GM19467 (cell line): ENCODE results near the gene CASQ1.

Experiments used
- ATAC-seq: cut with Tn5 transposase; IDR thresholded peaks from one replicate; pipeline ENCODE4 v1.9.1; 2021; ENCODE audit warnings: mild to moderate bottlenecking, moderate library complexity; ENCODE audit not compliant: unreplicated experiment

Gene CASQ1

DNA sequence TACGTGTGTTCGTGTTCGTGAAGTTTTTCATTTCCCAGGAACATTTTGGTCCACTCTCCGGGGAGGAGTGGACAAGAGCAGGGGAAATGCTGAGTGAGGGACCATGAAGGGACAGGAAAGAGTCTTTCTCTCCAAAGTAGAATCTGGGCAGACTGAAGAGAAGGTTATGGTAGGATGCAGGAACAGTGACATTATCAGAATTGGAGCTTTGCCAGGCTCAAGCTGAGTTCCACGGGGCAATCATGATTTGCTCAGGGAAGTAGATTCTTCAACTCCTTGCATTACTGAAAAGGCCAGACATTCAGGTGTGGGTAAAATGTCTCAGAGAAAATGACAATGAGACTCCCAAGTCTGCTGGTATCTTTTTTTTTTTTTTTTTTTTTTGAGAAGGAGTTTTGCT, 22.4 kb upstream of the CASQ1 start:
- no peak for ATAC-seq

DNA sequence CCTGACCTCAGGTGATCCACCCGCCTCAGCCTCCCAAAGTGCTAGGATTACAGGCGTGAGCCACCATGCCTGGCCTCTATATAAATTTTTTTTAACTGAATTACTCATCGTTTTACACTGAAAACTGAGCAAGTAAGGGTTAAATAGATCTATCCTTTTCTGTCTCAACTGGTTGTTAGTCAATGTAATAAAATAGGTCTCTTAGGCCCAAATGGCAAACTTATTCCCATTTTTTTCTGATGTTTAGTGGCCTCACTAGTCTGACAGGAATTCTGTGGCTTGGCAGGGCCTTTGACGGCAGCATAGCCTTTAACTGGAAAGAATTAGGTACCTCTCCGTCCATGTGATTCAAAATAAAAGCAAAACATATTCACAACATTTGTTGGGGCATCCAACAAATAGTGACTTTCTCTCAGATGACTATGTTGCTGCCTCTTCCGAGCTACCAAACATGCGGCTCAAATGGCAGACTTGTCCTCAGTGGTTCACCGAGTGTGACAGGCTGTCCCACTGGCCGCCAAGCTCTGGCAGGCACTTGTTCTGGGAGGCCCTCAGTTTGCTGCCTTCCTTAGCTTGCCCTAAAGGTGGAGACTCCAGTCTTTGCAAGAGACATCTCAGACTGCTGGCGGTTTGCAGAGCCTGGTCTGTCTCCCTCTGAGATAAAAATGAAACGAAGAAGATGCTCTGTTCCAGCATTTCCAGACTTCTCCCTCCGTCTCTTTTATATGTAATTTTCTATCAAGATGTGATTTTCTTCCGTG, 21.6 kb upstream of the CASQ1 start:
- no peak for ATAC-seq

DNA sequence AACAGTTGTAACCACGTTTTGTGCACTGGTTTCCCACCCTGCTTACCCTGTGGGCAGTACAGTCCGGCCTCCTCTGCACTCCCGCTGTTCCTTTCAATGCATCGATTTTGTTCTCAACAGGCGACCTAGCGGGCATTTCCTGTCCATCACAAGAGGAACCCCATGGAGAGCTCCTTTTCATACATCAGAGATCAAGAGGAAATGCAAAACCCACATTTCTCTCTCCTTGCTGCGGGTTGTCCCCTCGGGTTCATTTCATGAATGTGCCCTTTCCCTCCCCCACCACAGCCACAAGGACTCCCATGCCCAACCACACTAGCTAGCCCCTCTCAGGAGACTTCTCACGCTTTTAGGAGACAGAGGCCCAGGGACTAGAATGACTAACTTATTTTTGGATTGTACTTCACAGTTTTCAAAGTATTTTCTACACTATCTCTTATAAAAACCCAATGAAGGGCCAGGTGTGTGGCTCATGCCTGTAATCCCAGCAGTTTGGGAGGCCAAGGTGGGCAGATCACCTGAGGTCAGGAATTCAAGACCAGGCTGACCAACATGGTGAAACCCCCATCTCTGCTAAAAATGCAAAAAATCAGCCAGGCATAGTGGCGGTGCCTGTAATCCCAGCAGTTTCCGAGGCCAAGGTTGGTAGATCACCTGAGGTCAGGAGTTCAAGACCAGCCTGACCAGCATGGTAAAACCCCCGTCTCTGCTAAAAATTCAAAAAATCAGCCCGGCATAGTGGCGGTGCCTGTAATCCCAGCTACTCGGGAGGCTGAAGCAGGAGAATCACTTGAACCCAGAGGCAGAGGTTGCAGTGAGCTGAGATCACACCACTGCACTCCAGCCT, 20.6 kb upstream of the CASQ1 start:
- ATAC-seq = peak; percentile 50

DNA sequence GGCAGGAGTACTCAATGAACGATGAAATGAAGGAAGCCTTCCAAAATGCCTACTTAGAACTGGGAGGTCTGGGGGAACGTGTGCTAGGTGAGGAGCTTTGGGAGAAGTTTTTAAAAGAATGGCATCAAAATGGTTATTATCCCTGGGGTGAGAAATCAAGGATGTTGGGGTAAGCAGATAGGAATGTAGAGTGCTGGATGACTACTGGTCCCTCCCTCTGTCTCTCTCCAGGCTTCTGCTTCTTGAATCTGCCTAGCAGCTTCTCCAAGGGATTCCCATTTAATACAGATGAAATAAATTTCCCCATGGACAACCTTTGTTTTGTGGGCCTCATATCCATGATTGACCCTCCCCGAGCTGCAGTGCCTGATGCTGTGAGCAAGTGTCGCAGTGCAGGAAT, 19.0 kb upstream of the CASQ1 start:
- ATAC-seq = no peak

DNA sequence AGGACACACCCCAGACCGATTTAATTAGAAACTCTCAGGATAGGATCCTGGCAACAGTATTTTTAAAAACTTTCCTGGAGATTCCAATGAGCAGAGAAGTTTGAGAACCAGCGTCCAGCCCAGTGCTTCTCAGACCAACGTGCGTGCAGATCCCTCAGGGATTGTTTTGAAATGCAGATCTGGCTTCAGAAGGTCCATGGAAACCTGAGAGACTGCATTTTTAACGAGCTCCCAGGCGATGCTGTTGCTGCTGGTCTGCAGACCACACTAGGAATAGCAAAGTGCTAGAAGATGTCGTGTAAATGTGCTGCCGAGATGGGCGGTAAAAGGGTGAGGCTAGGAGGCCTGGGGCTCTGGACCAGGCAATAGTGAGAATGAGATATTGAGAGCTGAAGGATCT, 18.4 kb upstream of the CASQ1 start:
- ATAC-seq = no peak

DNA sequence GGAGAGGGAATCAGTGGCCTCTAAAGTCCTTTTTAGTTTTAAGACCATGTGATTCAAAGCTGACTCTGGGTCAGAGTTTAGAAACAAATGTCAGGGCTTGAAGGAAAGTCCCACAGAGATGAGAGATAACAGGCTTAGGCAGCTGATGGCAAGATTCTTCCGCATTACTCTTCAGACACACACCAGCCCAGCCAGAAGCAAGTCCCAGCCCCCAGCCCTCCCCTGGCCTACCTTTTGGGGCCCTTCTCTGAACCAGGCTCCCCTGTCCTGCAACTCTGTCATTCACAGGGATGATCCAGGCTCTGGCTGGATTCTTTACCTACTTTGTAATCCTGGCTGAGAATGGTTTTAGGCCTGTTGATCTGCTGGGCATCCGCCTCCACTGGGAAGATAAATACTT, 13.1 kb upstream of the CASQ1 start:
- ATAC-seq = no peak

DNA sequence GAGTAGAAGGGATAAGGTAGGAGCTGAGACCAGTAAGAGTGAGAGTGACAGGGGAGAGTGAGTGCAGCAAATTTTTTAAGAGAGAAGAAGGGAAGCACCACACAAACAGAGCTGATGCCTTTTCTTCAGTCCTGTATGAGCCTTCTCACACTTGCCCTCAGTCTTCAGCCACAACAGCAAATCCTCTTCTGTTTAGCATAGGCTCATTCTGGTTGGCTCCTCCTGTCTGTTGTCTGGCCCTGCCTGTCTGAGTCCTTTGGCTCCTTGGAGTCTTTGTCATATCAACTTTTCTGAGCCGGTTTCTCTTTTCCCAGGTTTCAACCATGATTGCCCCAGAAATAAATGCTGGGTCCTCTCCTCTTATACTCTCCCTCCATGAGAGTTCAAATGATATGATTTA, 12.7 kb upstream of the CASQ1 start:
- no peak for ATAC-seq

DNA sequence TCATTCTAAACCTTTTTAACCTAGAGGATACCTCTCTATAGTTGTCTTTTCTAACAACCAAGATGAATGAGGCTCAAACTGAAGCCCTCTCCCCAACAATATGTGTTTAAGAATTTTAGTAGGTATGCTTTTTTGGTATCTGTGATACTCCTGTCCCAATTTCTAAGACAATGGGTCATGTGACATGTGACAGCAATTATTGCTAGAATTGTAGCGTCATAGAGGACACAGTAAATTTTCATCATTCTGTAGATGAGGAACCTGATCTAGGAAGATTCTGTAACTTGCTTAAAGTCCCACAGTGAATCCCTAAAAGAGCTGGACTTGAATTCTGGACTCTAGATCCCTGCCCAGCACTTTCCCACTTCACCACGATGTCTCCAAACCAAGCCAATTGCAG, 11.6 kb upstream of the CASQ1 start:
- no peak for ATAC-seq

DNA sequence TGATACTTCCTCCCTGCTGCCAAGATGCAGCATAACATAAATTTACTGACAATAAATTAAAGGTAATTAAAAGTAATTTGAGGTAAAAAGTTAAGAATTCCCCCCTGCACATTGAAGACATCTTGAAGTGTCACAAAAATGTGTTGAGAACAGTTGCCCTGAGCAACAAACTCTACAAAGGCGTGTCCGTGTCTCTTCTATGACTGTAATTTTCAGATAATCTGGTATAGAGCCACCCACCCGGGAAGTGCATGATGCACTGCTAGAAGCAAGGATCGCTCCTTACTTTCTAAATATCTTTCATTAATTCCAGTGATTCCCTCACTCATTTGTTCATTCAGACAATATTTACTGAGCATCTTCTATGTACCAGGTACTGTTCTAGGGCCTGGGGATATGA, 11.0 kb upstream of the CASQ1 start:
- ATAC-seq = no peak

DNA sequence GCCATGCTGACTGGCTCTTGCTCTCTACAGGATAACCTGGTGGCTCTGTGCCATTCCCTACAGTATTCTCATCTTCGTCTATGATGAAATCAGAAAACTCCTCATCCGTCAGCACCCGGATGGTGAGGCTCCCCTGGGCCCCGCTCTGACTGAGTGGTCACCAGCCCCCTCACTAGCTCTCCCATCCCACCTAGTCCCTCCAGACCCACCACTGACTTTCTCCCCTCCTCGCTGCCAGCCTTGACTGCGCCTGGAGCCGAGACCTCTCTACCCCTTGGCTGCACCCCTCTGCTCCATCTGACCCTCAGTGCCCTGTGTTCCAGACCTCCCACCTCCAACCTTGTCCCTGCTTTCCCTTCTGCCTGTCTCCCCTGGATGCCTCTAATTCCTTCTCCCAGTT, 4.1 kb upstream of the CASQ1 start:
- ATAC-seq = no peak

DNA sequence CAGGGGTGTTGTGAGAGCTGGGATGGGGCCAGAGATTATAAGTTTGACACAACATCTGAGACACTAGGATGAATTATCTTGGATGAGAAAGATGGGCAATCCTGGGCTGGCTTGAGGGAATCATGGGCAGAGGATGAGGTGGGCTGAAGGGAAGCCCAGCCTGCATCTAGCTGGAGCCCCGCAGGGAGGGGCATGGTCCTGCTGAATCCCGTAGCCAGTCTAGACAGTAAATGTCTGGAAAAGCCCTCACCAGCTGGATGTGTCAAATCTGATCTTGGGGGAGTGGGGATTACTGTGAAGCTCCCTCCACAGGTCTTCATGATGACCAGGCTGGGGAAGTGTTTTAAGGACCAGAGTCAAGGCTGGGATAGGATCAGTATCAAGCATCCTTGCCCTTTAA, 3.6 kb upstream of the CASQ1 start:
- ATAC-seq = no peak

DNA sequence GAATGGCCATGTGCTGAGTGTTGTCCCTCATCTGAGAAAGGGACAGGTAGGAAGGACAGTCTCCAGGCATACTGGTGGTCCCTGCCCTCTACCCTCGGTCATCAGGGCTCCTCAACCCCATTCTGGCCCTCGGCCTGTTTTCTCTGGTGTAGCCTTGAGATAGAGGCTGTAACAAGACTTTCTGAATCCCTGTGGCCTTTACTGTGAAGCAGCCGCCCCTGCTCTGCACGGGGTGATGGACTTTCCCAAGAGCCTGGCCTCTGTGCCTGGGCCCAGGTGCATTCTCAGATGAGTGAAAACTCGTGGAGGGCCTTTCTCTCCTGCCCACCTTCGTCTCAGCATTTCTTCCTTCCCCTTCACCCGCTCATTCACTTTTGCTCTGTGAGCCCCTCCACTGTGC, 3.0 kb upstream of the CASQ1 start:
- ATAC-seq = no peak

DNA sequence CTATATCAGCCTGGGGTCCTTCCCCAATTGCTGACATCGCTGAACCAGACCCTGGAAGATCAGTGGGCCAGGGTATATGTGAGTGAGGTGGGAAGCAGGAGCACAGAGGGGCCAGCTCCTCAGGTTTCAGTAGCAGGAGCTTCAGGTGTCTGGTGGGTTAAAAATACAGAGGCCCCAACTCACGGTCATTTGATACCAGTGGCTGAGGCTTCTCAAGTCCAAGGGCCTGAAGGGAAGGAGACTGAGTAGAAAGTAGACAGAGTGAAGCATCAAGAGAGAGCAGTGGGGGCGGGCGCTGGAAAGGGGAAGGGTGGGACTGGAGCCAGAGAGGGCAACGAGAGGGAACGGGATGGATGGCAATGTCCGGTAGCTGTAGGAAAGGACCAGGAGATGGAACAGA, 2.0 kb upstream of the CASQ1 start:
- ATAC-seq = no peak

DNA sequence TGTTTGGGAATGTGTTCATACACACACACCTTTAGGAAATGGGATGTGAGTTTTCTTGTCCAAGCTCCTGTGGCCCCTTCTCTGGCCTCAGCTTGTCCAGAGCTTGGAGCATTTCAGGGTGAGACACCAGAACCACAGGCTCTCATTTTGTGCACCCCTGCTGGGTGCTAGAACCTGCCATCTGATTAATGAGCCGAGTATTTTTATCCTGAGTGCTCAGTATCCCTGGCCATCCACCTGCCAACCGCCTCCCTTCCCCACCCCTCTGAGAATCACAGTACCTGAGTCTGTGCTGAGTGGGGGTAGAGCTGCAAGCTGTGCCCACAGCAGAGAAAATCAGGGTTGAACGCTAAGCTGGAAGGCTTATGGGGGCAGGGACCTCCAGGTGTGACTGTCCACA, 1.4 kb downstream of the CASQ1 start:
- ATAC-seq = no peak

DNA sequence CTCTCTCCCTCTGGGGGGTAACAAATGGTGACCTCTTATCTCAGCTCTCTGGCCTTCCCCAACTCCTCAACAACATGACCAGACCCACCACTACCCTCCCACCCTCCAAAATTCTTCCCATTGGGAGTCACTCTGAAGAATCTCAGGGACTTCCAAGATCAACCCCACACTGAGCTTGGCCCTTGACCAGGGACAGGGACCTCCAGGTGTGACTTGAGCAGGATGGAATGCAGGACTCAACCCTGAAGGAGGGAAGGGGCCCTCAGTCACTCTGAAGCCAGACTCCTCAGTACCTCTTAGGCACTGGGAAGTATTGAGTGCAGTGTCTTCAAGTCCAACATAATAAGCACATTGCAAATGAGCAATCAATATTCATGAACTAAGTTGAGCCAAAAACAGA, 1.9 kb downstream of the CASQ1 start:
- ATAC-seq = no peak

DNA sequence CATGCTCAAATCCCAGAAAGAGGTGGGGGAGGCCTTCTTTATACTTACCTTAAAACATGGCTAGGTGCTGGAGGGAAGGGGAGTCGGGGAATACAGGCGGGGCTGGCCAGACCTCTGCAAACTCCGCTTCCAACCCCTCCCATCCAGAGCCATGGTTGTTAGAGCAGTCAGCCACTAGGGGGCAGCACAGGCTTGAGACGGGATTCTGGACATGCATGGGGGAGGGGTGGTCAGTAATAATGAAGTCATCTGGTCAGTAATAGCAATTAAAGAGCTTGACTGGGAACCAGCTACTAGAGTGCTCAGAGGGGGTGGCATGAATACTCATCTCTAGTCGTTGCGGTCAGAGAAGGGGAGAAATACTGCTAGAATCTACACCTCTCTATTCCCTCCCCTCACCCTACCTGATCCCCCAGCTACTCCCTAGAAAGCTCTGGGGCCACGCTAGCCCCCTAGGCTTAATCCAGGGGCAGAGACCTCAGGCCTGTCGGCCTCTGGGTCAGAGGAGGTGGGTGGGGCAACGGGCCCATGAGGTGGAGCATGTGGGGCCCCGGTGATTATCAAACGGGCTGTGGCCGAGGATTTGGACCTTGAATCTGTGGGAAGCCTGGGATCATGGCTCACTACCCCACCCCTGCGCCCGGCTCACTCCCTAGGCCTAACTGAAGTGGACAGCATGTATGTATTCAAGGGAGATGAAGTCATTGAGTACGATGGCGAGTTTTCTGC, 2.9 kb downstream of the CASQ1 start:
- ATAC-seq = peak; percentile 50

DNA sequence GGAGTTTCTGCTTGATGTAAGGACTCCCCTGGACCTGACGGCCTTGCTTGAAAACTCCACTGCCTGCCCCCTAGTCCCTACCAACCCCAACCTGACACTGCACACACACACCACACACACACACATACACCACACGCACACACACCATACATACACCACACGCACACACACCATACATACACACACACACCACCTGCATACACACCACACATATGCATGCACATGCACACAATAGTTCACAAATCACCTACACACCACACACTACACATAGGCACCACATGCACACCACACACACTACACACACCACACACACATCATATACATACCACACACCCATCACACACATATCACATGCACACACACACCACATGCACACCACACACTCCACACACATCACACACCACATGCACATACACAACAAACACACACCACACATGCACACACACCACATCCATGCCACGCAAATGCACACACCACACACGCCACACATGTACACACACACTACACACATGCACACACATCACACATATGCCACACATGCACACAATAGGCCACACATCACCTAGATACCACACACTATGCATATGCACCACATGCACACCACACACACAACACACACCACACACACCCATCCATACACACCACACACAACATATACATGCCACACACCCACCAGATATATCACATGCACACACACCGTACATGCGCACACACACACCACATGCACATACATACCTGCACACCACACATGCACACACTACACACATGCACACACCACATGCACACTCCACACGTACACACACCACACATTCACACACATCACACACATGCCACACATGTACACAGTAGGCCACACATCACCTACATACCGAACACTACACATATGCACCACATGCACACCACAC, 3.7 kb downstream of the CASQ1 start:
- no peak for ATAC-seq

DNA sequence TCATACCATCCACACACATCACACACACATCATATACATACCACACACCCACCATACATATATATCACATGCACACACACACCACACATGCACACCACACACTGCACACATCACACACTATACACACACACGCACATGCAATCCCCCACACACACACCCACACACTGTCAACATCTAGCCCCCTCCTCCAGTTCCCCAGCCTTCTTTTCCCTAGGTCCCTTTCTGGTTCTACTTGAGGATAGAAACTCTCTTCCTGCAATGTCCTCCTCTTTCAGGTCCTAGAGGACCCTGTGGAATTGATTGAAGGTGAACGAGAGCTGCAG, 4.3 kb downstream of the CASQ1 start:
- no peak for ATAC-seq

DNA sequence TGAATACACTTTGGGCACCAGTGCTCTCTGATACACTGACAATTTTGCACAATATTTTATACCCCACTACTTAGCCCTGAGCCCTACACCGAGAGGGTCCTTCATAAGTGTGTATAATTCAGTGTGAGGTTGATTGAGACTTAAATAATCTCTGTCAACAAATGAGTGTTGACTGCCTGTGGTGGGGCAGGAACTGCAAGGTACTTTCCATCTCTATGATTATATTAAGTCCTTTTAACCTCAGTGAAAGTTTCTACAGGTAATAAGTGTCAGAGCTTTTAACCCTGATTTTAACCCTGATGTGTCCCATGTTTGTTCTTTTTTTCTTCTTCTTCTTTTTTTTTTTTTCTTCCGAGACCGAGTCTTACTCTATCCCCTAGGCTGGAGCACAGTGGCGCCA, 5.8 kb downstream of the CASQ1 start:
- no peak for ATAC-seq

DNA sequence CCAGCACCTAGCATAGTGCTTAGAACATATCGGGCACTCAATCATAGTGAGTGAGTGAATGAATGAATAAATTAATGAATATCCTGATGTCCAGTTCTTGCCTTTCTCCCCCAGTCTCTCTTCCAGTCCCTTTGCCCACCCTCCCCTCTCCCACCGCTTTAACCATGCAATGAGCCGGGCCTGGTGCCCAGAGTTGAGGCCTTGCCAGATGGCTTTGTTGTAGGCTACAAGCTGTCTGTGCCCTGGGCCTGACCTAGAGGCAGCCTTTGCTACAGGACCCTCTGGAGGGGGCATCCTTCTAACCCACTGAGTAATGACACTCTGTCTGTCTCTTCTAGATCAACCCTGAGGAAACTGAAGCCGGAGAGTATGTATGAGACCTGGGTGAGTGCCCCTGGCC, 6.9 kb downstream of the CASQ1 start:
- no peak for ATAC-seq

DNA sequence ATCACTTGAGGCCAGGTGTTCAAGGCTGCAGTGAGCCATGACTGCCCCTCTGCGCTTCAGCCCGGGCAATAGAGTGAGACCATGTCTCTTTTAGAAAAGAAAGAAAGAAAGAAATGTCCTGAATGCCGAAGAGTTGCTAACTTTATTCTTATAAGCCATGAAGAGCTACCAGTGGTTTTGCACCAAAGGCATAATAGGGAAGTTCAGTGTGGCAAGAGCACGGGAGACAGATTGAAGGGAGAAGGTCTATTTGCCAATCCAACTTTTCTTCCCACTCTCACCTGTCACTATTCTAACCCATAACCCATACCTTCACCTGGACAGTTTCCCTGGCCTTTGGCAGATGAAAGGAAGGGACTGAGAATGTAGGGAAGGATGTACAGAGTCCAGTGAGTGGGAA, 10.4 kb downstream of the CASQ1 start:
- ATAC-seq = no peak
